ENCODE results near the gene COL18A1.

Gene COL18A1

DNA sequence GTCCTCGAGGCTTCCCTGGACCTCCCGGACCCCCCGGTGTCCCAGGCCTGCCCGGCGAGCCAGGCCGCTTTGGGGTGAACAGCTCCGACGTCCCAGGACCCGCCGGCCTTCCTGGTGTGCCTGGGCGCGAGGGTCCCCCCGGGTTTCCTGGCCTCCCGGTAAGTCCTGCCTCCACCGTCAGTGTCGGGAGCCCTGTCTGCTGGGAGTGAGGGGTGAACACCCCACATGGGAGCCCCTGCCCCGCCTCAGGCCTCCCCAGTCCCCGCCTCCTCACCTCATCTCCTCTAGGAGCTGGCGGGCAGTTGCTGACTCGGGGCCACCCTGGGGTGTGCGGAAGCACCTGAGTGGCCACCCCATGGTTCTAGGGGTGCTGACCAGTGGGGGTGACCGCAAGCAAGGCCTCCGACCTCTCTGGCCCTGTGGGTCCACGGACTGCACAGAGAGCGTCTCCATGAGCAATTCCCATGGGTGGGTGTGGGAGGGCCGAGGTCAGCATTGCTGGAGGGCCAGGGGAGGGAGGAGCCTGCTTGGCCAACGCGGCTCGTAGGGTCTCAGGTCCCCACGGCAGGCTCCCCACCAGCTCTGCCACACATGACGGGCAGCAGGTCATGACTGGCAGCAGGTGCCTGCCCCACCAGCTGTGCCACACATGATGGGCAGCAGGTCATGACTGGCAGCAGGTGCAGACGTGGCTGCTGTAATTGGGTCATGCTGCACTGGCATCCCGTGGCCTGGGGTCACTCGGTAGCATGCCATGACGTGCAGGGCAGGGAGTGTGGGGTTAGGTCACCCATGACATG, 75.9 kb downstream of the COL18A1 start:
- DNase-seq (ENCODE audit: low read depth): no peak

DNA sequence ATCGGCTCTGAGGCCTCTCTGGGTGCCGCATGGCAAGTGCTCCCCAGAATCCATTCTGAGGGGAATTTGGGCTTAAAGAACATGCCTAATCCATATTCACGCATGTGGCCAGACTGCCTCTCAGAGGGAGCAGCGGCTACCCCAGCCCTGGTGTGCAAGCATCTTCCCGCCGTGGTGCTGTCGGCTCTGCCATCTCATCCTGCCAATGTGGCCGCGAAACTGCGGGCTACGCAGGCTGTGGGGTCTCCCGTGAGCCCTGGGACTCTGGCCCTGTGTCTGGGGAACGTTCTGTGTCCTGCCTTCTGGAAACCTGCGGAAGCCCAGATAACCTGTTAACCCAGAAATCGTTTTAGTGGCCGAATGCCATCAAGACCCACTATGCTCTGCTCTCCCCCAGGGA, 76.6 kb downstream of the COL18A1 start:
- no peak for DNase-seq (ENCODE audit: low read depth)

DNA sequence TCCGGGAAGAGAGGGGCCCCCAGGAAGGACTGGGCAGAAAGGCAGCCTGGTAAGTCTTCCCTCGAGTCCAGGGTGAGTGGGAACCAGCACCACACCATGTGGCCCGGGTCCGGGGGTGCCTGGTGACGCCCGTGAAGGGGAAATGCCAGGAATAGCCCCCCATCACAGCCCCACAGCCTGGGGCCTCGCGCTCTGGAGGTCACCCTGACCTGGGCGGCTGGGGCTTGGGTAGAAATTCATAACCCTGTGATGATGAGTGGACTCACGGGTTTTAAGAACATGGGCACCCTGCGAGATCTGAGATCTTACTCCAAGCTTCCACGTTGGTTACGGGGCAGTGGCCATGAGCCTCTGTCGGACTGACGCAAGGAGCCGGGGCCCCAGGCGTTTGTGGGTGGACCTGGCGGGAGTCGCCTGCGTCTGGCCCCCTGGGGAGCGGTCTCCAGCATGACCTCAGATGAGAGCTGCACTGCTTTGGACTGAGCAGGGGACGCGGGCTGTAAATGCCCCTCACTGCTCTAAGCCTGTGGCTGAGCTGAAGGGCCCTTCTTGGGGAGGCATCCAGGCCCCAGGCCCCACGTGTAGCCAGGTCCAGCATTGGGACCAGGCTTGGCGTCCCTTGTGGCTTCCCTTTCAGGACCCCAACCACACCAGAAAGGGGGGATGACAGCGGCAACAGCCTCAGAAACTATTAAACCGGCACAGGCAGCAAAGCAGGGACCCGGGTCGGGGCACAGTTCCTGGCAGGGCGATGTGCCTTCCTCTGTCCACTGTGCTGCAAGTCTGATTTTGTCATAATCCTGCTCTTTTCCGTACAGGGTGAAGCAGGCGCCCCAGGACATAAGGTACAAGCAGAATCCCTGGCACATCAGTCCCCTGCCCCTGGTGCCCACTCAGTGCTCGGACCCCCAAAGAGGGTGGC, 77.3 kb downstream of the COL18A1 start:
- no peak for DNase-seq (ENCODE audit: low read depth)

DNA sequence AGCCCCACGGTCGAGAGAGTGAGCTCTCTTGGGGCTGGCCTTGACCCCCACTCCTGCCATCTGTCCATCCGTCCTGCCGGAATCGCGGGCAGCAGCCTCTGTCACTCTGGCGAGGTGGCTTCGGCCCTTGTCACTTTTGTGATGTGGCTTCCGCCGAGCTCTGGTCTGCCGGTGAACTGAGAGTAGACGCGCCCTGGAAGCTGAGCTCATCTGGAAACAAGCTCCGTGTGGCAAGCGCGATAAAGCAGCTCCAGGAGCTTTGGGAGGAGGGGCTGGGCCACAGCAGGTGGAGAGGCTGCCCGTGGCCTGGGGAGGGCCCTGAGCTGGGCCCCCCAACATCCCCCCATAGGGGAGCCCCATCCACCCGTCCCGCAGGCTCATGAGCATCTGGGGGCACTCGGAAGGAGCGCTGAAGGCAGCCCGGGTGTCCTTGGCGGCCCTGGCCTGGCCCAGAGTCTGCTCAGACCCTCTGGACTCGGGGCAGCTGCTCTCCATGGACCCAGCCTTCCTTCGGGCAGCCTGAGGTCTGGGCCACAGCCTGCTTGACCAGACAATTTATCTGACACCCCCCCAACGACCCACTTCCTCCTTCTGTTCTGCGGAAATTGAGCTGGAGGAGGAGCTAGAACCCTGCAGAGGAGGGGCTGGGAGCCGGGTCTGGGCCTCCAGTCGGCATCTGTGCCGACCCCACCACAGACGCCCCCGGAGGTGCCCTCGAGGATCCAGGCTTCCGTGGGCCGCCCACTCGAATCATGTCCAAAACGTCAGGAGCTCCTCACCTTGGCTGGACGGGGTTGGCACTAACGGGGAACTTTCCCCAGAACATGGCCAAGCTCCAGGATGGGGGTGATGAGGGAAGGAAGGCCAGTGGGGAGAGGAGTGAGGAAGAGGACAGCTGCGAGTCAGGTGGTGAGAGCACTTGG, 78.2 kb downstream of the COL18A1 start:
- DNase-seq (ENCODE audit: low read depth): no peak

DNA sequence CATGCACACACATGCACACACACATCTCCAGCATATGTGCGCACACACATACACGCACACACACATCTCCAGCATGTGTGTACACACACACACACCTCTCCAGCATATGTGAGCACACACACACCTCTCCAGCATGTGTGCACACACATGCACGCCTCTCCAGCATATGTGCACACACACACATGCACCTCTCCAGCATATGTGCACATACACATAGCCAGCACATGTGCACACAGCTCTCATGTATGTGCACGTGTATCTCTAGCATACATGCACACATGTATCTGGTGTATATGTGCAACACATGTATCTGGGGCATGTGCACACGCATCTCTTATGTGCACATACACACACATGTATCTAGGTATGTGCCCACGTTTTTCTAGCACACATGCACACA, 79.4 kb downstream of the COL18A1 start:
- no peak for DNase-seq (ENCODE audit: low read depth)

DNA sequence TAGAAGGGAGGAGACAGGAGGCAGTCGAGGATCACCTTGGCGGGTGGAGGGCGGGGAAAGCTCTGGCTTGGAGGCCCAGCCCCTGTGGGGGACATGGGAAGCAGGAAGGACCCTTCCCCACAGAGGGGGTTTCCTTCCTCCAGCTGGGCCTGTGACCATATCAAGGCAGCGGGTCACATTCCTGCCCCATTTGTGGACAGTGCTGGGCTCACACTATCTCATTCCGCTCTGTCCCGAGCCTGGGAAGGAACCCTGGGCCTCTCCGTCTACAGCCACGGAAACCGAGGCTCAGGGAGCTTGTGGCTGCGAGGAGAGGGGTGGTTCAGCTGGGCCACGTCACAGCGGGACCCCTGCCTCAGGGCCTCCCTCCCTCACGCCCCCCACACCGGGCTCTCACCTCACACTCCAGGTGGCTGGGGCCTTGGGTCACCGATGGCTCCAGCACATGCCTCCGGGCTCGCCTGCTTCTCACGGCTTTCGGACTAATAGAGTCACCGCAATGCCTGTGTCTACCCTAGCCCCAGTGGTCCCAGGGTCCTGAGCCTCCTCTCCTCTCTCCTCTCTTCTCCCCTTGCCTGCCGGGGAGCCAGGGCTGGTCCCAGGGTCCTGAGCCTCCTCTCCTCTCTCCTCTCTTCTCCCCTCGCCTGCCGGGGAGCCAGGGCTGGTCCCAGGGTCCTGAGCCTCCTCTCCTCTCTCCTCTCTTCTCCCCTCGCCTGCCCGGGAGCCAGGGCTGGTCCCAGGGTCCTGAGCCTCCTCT, 80.9 kb downstream of the COL18A1 start:
- DNase-seq (ENCODE audit: low read depth): no peak

DNA sequence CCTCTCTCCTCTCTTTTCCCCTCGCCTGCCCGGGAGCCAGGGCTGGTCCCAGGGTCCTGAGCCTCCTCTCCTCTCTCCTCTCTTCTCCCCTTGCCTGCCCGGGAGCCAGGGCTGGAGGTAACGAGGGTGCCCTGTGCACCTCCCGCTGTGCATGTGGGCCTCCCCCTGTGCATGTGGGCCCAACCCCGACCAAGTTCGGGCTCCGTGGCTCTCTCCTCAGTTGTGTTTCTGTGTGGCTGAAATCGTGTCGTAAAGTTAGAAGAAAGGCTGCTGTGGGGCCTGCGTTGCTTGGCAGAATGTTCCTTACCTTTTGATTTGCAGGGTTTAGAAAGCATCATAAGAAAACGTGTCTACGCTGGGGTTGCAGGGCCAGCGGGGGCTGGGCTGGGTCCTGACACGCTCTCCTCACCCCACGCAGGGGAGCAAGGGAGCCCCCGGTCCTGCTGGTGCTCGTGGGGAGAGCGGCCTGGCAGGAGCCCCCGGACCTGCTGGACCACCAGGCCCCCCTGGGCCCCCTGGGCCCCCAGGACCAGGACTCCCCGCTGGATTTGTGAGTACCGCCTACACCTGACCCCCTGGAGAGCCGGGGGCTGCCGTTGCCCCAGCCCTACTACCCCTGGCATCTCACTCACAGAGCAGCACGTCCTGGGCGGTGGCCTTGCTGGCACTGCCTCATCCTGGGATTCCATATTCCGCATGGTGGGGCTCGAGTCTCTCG, 81.6 kb downstream of the COL18A1 start:
- no peak for DNase-seq (ENCODE audit: low read depth)

DNA sequence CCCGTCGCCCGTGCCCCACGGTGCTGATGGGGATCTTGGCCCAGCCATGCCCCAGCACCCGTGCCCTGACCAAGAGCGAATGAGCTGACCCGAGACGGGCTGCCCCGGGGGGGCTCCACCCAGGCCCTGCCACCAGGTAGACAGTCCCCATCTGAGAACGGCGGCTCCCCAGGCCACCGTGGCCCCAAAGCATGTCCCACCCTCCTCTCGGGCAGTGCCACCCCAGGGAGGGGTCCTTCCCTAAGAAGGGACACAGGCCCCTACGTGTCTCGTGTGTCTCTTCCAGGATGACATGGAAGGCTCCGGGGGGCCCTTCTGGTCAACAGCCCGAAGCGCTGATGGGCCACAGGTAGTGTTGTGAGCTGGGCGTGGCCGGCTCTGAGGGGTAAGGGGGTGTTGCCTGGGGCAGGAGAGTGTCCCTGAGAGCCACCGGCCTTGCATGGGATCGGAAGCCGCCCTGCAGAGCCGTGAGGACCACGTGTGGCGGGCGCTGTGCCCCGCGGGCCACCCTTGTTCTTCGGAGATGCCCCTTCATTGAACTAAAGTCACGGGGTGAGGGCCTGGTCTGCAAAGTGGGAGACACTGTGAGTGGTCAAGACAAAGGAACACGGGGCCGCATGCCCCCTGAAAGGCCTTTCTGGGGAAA, 82.3 kb downstream of the COL18A1 start:
- no peak for DNase-seq (ENCODE audit: low read depth)

DNA sequence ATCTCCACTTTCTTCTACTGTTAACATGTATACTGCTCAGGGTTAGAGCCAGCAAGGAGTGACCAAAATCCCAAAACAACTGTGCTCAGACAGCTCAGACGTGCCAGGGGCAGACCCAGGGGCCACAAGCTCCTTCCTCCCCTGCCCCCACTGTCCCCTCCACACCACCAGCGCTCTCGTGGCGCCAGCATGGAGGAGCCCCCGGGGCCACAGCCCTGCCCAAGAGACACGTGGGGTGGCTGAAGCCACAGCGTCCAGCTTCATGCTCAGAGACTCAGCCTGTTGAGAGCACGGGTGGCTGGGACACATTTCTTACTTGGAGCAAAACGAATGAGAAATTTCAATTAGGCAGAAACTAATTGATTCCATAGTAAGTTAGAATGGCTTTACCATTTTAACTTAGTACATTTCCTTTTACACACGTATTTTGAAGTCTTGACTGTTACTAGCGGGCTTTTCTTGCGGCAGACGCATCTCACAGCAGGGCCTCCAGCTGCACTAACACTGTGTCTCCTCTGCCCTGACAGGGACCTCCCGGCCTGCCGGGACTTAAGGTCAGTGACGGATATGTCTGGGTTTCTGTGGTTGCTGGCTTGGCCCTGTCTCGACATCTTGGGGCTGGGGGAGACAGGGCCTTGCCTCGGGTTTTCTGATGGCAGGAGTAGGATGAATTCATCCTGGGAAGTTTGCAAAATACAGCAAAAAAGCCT, 83.1 kb downstream of the COL18A1 start:
- DNase-seq (ENCODE audit: low read depth): no peak

DNA sequence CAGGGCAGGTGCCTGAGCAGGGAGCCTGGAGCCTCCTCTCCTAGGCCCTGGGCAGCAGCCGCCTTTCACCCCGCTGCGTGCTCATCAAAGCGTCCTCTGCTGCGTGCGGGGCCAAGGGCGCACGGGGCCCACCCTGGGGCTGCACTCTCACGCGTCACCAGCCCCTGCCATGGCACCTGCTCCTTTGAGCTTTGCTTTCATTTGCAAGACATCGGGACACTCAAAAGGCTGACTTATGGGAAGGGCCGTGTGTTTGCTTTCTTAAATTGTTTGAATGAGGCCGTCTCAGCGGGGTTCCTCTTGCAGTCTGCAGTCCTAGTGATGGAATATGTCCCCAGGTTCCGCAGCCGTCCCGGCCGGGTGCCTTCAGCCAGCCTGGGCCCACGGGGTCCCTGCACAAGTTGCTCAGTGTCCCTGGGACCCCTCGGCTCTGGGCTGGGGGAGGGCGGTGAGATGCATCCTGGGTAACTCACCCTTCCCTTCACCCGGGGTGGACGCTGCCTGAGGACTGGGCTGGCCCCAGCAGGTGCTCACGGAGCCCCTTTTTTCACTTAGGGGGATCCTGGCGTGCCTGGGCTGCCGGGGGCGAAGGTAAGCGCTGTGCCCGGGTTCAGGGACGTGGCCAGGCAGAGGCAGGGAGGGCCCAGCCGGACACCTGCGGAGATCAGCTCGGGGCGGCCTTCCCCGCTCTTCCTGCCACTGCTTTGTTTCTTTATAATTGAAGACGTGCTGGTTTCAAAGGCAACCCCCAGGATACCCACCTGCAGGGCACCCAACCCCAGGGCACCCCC, 84.2 kb downstream of the COL18A1 start:
- no peak for DNase-seq (ENCODE audit: low read depth)

DNA sequence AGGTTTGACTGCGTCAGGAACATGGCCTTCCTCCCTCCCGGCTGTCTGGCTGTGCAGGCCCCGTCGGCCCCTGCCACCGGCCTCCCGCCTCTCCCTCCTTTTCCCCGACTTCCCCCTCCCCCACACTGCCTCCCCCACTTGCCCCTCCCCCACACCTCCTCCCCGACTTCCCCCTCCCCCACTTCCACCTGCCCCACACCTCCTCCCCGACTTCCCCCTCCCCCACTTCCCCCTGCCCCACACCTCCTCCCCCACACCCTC, 84.7 kb downstream of the COL18A1 start:
- DNase-seq (ENCODE audit: low read depth): no peak

DNA sequence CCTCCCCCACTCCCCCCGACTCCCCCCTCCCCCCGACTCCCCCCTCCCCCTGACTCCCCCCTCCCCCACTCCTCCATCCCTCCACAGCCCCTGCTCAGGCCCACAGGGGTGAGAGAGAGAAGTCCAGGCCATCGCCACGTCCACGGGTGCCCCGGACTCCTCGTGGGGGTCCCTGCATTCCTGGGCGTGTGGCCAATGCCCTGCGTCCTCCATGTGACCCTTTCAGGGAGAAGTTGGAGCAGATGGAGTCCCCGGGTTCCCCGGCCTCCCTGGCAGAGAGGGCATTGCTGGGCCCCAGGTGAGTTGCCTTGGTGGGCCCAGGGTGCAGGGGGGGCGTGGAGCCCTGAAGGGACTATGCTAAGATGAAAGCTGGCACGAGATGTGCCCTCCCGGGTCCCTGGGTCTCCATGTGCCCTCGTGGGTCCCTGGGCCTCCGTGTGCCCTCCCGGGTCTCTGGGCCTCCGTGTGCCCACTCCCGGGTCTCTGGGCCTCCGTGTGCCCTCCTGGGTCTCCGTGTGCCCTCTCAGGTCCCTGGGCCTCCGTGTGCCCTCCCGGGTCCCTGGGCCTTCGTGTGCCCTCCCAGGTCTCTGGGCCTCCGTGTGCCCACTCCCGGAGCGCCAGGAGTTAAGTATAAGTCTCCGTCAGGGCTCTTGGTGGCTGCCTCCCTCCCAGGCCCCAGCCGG, 85.2 kb downstream of the COL18A1 start:
- DNase-seq (ENCODE audit: low read depth): no peak

DNA sequence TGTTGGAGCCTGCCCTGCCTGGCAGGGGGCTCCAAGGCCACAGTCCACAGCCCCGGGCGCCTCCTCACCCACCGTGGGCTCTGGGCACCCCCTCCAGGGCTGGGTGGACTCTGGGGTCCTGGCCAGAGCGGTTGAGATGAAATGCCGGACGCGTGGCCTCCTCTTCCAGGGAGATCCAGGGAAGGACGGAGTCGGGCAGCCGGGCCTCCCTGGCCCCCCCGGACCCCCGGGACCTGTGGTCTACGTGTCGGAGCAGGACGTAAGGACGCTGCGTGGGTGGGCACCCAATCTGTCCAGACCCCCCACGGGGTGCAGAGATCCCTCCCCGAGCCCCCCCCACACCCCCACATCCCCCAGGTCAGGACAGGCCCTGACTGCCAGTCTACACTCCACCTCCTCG, 86.1 kb downstream of the COL18A1 start:
- DNase-seq (ENCODE audit: low read depth): no peak

DNA sequence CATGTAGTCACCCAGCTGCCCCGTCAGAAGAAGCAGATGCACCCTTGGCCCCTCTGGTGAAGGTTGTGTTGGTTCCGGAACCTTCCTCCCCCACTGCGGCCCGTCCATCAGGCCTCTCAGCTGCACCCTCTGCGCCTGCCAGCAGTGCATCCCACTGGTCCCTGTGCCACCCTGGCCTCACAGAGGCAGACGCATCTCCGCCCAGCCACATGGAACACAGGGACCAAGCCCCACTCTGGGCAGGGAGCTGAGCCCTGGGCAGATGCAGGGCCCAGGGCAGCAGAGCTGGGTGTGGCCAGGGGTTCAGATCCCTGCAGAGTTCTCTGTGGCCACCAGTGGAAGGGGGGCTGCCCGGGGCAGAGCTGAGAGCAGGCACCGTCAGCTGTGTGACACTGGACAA, 86.7 kb downstream of the COL18A1 start:
- no peak for DNase-seq (ENCODE audit: low read depth)

DNA sequence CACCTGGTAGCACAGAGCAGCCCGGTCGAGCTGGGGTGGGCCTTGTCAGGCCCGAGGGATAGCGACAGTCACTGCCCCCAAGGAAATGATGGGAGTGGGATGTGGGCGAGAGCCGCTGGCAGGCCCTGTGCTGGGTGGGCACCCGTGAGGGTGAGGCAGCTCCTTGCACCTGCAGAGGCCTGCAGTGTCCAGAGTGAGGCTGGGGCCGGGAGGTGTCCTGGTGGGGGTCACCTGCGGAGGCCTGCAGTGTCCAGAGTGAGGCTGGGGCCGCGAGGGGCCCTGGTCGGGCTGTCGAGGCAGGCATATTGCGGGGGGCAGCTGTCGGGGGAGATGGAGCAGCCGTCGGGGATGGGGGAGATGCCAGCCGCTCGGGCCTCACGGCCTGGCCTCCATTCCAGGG, 87.8 kb downstream of the COL18A1 start:
- DNase-seq (ENCODE audit: low read depth): no peak

DNA sequence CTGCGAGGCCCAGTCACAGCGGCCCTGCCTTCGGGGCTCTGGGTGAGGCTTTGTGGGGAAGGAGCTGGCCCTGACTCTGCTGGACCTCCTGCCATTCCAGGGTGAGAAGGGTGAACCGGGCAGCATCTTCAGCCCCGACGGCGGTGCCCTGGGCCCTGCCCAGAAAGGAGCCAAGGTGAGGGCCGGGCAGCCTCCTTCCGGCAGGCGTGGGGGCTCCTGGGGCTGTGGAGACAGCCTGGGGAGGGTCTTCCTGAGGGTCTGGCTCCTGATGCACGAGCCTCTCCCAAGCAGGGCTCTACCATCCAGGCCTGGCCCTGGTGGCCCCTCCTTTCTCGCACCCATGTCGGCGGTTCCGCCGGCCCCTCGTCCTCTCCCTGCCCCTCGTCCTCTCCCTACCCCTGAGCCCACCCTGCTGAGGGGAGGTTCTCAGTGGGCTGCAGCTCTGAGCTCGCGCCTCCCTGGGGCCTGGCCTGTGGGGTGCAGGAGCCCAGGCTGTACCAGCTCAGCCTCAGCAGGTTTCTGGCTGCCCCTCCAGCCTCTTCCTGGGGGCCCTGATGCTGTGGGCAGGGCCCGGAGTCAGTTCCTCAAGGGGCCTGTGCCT, 88.5 kb downstream of the COL18A1 start:
- no peak for DNase-seq (ENCODE audit: low read depth)

DNA sequence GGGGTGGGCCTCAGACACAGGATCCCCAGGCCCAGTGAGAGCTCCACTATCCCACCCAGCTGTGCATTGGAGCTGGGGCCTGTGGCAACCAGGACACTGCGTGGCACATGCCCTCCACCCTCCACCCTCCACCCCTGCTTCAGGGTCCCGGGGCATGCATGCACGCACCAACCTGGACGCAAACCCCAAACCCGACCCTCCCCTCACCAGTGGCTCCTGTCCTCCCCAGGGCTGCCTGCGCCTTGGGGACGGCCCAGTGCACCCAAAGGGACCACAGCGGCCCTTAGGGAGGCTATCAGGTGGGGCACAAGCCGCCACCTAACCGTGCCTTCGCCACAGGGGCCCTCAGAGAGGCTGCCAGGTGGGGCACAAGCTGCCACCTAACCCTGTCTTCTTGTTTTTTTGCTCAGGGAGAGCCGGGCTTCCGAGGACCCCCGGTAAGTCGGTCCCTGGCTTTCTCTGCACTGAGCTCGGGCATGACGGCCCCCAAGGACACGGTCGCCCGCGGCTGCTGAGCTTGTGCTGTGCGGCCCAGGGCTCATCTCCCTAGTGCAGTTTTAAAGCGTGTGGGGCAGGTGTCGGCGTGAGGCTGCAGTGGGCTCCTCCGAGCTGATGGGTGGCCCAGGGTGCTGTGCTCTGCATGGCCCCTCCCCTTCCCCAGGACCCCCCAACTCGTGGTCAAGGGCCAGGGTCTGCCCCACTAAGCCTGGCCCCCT, 89.3 kb downstream of the COL18A1 start:
- no peak for DNase-seq (ENCODE audit: low read depth)

Data from amniotic epithelial cell (primary cell).